ENCODE measurements around the gene FAM81B.
"Not testable (repeated sequence)": the region's sequence is repeated elsewhere in the genome, so short reads cannot be mapped to it uniquely, and the experiment has no call there.

DNA sequence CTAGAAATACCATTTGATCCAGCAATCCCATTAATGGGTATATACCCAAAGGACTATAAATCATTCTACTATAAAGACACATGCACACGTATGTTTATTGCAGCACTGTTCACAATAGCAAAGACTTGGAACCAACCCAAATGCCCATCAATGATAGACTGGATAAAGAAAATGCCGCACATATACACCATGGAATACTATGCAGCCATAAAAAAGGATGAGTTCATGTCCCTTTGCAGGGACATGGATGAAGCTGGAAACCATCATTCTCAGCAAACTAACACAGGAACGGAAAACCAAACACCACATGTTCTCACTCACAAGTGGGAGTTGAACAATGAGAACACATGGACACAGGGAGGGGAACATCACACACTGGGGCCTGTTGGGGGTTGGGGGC, 799 bp downstream of the FAM81B start:
- TF ChIP-seq, protein P1, sequence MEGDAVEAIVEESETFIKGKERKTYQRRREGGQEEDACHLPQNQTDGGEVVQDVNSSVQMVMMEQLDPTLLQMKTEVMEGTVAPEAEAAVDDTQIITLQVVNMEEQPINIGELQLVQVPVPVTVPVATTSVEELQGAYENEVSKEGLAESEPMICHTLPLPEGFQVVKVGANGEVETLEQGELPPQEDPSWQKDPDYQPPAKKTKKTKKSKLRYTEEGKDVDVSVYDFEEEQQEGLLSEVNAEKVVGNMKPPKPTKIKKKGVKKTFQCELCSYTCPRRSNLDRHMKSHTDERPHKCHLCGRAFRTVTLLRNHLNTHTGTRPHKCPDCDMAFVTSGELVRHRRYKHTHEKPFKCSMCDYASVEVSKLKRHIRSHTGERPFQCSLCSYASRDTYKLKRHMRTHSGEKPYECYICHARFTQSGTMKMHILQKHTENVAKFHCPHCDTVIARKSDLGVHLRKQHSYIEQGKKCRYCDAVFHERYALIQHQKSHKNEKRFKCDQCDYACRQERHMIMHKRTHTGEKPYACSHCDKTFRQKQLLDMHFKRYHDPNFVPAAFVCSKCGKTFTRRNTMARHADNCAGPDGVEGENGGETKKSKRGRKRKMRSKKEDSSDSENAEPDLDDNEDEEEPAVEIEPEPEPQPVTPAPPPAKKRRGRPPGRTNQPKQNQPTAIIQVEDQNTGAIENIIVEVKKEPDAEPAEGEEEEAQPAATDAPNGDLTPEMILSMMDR (IDR thresholded peaks at IDR 0.05), result not testable (repeated sequence)
- TF ChIP-seq ZFX (IDR thresholded peaks at IDR 0.05; ENCODE audit: borderline replicate concordance), result not testable (repeated sequence)

Data from 22Rv1 (cell line).